ENCODE measurements around the gene TBX21. TPM values are rescaled to one million over a fixed set of nuclear protein-coding genes. Genes with fewer than 3 reads are reported as not detected.

TBX21 gene
- total RNA-seq, 1 experiment from 2014 or later: 0.15 TPM

- TF ChIP-seq TEAD4 (CRISPR knock-in tag; IDR thresholded peaks at IDR 0.05) (no peak), MLX (CRISPR knock-in tag; IDR thresholded peaks at IDR 0.05) (no peak)
These were observed 48.4 kb downstream of the TBX21 start (continued) for GRCh38 chr17:47781397-47781796.

GRCh38 chr17:47785538-47786123, 52.6 kb downstream of the TBX21 start:
- H3K36me3 Mint-ChIP-seq: no peaks in the 10 kb centered on the region
- DNase-seq (ENCODE audit: low spot score): peak; percentile 82
- ChIA-PET POLR2A (no interaction called here), CTCF (interaction anchor here (1.0 to 1.5 kb wide), 4 partner anchors 10 to 104 kb away, joined by 4 to 5 read pairs (median 5); no protein-coding TSS in a partner anchor)
- H3K27ac Mint-ChIP-seq: no peak overlapping the region
- no peaks in the 10 kb centered on the region for H3K9me3 Mint-ChIP-seq
- ATAC-seq: peak; percentile 36
- no peak overlapping the region for H3K4me3 Mint-ChIP-seq
- H3K27me3 Mint-ChIP-seq (ENCODE audit: low read depth): peaks cover 65% of the 10 kb centered on the region
- peaks cover 5% of the 10 kb centered on the region; the same call in 1 of the 2 replicates for H3K4me1 Mint-ChIP-seq
- TF ChIP-seq ZNF317 (CRISPR knock-in tag; IDR thresholded peaks at IDR 0.05; ENCODE audit: borderline replicate concordance, low read depth) (peak; percentile 22; the same call in 1 of the 2 replicates), ZNF416 (CRISPR knock-in tag; IDR thresholded peaks at IDR 0.05) (no peak), ZNF232 (CRISPR knock-in tag; IDR thresholded peaks at IDR 0.05) (peak; percentile 69; the same call in 1 of the 2 replicates), TEAD1 (CRISPR knock-in tag; IDR thresholded peaks at IDR 0.05) (peak; percentile 85), SMAD4 (CRISPR knock-in tag; IDR thresholded peaks at IDR 0.05) (0 out of 2 replicates have a peak, but pooled peaks have one; percentile 68), ZBTB21 (CRISPR knock-in tag; IDR thresholded peaks at IDR 0.05; ENCODE audit: borderline replicate concordance) (no peak), NFE2L1 (CRISPR knock-in tag; IDR thresholded peaks at IDR 0.05) (0 out of 2 replicates have a peak, but pooled peaks have one; percentile 52), ZNF138 (CRISPR knock-in tag; conservative IDR thresholded peaks at IDR 0.05) (no peak), NR1H2 (CRISPR knock-in tag; IDR thresholded peaks at IDR 0.05) (no peak), ATF2 (CRISPR knock-in tag; IDR thresholded peaks at IDR 0.05; ENCODE audit: borderline replicate concordance, low read depth) (peak; percentile 56; the same call in 1 of the 2 replicates), CREM (CRISPR knock-in tag; IDR thresholded peaks at IDR 0.05) (peak; percentile 55; the same call in 1 of the 2 replicates), GABPB1 (CRISPR knock-in tag; IDR thresholded peaks at IDR 0.05) (no peak), MLX (CRISPR knock-in tag; IDR thresholded peaks at IDR 0.05) (0 out of 2 replicates have a peak, but pooled peaks have one; percentile 36), IRF1 (CRISPR knock-in tag; IDR thresholded peaks at IDR 0.05) (0 out of 2 replicates have a peak, but pooled peaks have one; percentile 26), FOXK1 (CRISPR knock-in tag; IDR thresholded peaks at IDR 0.05) (0 out of 2 replicates have a peak, but pooled peaks have one; percentile 30), MXD4 (CRISPR knock-in tag; IDR thresholded peaks at IDR 0.05; ENCODE audit: borderline replicate concordance) (no peak), FOXP4 (CRISPR knock-in tag; IDR thresholded peaks at IDR 0.05) (peak; percentile 78), ZSCAN18 (CRISPR knock-in tag; IDR thresholded peaks at IDR 0.05) (no peak), ZNF281 (CRISPR knock-in tag; IDR thresholded peaks at IDR 0.05) (peak; percentile 70; the same call in 1 of the 2 replicates), KAT7 (CRISPR knock-in tag; IDR thresholded peaks at IDR 0.05; ENCODE audit: borderline replicate concordance) (no peak), TEAD4 (CRISPR knock-in tag; IDR thresholded peaks at IDR 0.05) (0 out of 2 replicates have a peak, but pooled peaks have one; percentile 64), FOXJ3 (CRISPR knock-in tag; IDR thresholded peaks at IDR 0.05; ENCODE audit: borderline replicate concordance) (no peak), CTCF (IDR thresholded peaks at IDR 0.05) (no peak)
